ENCODE measurements around the gene XCR1. TPM values are rescaled to one million over a fixed set of nuclear protein-coding genes. Genes with fewer than 3 reads are reported as not detected.
A peak's percentile ranks its signal among the peaks of the same experiment; 100 is the strongest.

The XCR1 gene
- total RNA-seq, 1 donor: not detected

DNA sequence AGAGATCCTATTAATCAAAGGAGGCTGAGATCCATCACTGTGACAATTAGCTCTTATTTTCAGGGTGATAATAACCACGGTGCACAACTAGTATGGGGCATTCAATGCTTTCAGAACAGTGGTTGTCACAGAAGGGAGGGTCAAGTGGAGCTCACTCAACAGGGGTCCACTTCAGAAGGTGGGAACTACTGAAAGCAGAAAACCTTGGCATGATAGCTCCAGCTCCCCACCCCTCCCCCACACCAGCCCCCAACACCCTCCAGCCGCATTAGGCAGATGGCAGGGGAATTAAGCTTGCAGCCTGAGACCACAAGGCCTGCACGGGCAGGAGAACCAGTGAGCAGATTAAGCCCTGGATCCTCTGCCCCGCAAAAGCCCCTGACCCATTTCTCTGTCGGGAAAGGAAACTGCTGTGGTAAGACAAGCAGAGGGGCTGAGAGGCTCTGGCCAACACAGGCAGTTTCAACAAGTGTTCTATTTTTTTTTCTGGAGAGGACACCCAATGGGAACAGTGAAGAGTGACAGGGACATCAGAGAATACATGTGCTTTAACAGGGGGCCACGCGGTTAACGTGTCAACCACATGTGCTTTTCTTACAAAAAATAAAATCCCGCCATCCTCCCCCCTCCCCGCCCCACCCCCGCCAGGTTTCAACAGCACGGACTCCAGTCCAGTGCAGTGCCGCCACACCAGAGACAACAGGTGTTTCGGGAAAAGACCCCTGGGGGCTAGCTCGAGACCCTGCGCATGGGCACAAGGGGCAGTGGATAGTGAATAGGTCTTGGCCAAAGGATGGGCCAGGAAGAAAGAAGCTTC lies 32.7 kb downstream of the XCR1 start:
- H3K4me3 ChIP-seq (ENCODE audit: low read depth, low read length): peak overlapping the region; percentile 91
- DNase-seq (ENCODE audit: low read depth): no peak
- no peak for TF ChIP-seq CTCF (IDR thresholded peaks at IDR 0.05; ENCODE audit: insufficient read depth, low read depth, low read length)

GRCh38 chr3:45993421-45994027 lies 33.8 kb downstream of the XCR1 start:
- no peak for TF ChIP-seq CTCF (IDR thresholded peaks at IDR 0.05; ENCODE audit: insufficient read depth, low read depth, low read length)
- DNase-seq (ENCODE audit: low read depth): no peak

DNA sequence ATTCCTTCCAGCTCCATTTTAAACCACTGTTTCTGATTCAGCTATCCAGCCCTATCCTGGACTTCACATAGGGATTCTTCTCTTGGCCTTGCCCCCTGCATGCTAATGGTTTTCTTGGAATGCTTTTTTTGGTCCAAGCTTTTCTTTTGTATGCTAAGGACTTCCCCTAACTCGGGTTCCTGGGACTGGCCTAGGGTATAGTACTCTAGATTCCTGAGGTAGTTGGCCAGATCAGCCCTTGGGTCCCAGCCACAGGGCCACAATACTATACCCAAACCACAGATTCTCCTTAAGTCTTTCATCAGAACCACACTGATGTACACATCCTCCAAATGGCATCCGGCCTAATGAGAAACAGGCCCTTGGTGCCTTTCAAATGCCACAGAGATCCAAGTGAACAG lies 34.5 kb downstream of the XCR1 start:
- DNase-seq (ENCODE audit: low read depth): peak; percentile 27
- TF ChIP-seq CTCF (IDR thresholded peaks at IDR 0.05; ENCODE audit: insufficient read depth, low read depth, low read length): no peak
- no peak overlapping the region for H3K4me3 ChIP-seq (ENCODE audit: low read depth, low read length)

More at GRCh38 chr3:45993421-45994027, 33.8 kb downstream of the XCR1 start:
- H3K4me3 ChIP-seq (ENCODE audit: low read depth, low read length): no peak overlapping the region

- TF ChIP-seq CTCF (IDR thresholded peaks at IDR 0.05; ENCODE audit: insufficient read depth, low read depth, low read length): no peak
- no peak overlapping the region for H3K4me3 ChIP-seq (ENCODE audit: low read depth, low read length)
- no peak for DNase-seq (ENCODE audit: low read depth)
Observed at GRCh38 chr3:45992133-45992729, 35.1 kb downstream of the XCR1 start.

DNA sequence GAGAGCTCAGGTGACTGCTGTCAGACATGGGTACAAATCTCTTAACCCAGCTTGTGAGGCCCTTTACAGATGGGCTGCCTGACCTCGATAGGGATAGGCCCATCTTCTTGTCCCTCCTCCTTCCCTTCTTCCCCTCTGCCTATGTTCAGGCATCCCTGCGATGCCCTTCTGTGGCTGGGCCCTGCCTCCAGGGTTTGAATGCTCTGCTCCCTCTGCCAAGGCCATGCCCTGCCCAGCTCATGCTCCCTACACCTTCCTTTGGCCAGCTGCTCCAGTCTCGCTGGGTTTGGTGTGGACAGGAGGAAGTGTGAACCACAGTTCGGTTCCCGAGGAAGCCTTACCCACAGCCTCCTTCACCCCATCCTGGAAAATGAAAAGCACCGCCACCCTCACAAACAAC lies 35.9 kb downstream of the XCR1 start:
- no peak overlapping the region for H3K4me3 ChIP-seq (ENCODE audit: low read depth, low read length)

GRCh38 chr3:45990181-45990580 lies 37.1 kb downstream of the XCR1 start:
- DNase-seq (ENCODE audit: low read depth): no peak
- H3K4me3 ChIP-seq (ENCODE audit: low read depth, low read length): no peak overlapping the region
- no peak for TF ChIP-seq CTCF (IDR thresholded peaks at IDR 0.05; ENCODE audit: insufficient read depth, low read depth, low read length)

More for the DNA sequence above, 35.9 kb downstream of the XCR1 start:
- no peak for DNase-seq (ENCODE audit: low read depth)
- no peak for TF ChIP-seq CTCF (IDR thresholded peaks at IDR 0.05; ENCODE audit: insufficient read depth, low read depth, low read length)
